PC-9 (cell line): ENCODE data around the gene MRPL49. TPM values are rescaled to one million over a fixed set of nuclear protein-coding genes. Genes with fewer than 3 reads are reported as not detected.

Experiments
- BruUV-seq: library from RNA; stranded (reverse); fragments of 400-500 nt; replicated peaks from 2 replicates; lab custom pipeline; 2021; lab: Mats Ljungman, UMichigan
- CTCF ChIA-PET: fragments of 300-600 bp; sonication (Branson Sonifier 250); formaldehyde crosslinking; loops from one replicate; lab custom pipeline; 2022; ENCODE audit warnings: antibody characterized with exemption; lab: Charles Lee
- POLR2A ChIA-PET: fragments of 300-600 bp; sonication (Branson Sonifier 250); formaldehyde crosslinking; loops from one replicate; lab custom pipeline; 2022; ENCODE audit warnings: antibody characterized with exemption; ENCODE audit not compliant: unreplicated experiment; lab: Charles Lee
- DNase-seq, 2 experiments: peaks; one replicate each; pipeline versions ENCODE4 v3.0.0 to v3.0.0-alpha.2; 2015 to 2022; ENCODE audit warnings: mixed read lengths in 1 of 2
- H2AFZ ChIP-seq: fragments of 200-600 bp; sonication (generic); 2 replicates; pipeline ENCODE4 v1.8.1; 2017; ENCODE audit warnings: antibody characterized with exemption
- H3F3A ChIP-seq: fragments of 200-600 bp; sonication (generic); 2 replicates; pipeline ENCODE4 v1.8.1; 2017; ENCODE audit warnings: antibody characterized with exemption, mild to moderate bottlenecking, low read depth; ENCODE audit not compliant: insufficient read depth
- H3K27ac ChIP-seq: fragments of 200-600 bp; sonication (generic); 2 replicates; pipeline ENCODE4 v1.6.1; 2016; ENCODE audit warnings: mixed run types
- H3K27me3 ChIP-seq: fragments of 200-600 bp; sonication (generic); 2 replicates; pipeline ENCODE4 v1.6.1; 2016; ENCODE audit warnings: low read depth, mixed run types; ENCODE audit not compliant: insufficient read depth
- H3K36me3 ChIP-seq: fragments of 200-600 bp; sonication (generic); 2 replicates; pipeline ENCODE4 v1.6.1; 2016; ENCODE audit warnings: low read depth, mixed run types
- H3K4me1 ChIP-seq: fragments of 200-600 bp; sonication (generic); replicated peaks from 2 replicates; pipeline ENCODE4 v1.6.1; 2016; ENCODE audit warnings: mixed run types; ENCODE audit not compliant: insufficient read depth
- H3K4me2 ChIP-seq: fragments of 200-600 bp; sonication (generic); 2 replicates; pipeline ENCODE4 v1.6.1; 2017; ENCODE audit warnings: mixed run types
- H3K4me3 ChIP-seq: fragments of 200-600 bp; sonication (generic); 2 replicates; pipeline ENCODE4 v1.6.1; 2016; ENCODE audit warnings: mixed run types
- H3K79me2 ChIP-seq: fragments of 200-600 bp; sonication (generic); 2 replicates; pipeline ENCODE4 v1.6.1; 2017; ENCODE audit warnings: low read depth, mixed run types
- H3K9me2 ChIP-seq: fragments of 200-600 bp; sonication (generic); 2 replicates; pipeline ENCODE4 v1.8.1; 2017; ENCODE audit warnings: mild to moderate bottlenecking; ENCODE audit not compliant: insufficient read depth
- H3K9me3 ChIP-seq: fragments of 200-600 bp; sonication (generic); 2 replicates; pipeline ENCODE4 v1.8.1; 2016; ENCODE audit warnings: low read depth; ENCODE audit not compliant: insufficient read depth
- H4K20me1 ChIP-seq: fragments of 200-600 bp; sonication (generic); 2 replicates; pipeline ENCODE4 v1.8.1; 2017; ENCODE audit not compliant: insufficient read depth
- CTCF ChIP-seq: fragments of 200-600 bp; sonication (generic); conservative IDR thresholded peaks from 2 replicates; pipeline ENCODE4 v1.6.1; 2017; ENCODE audit warnings: mixed run types, antibody characterized with exemption, mild to moderate bottlenecking, moderate library complexity
- EZH2 ChIP-seq: fragments of 200-600 bp; sonication (generic); IDR thresholded peaks from 2 replicates; pipeline ENCODE4 v1.8.0; 2017; ENCODE audit warnings: antibody characterized with exemption, low read depth
- intact Hi-C: fragments of 100-400 bp; cut with micrococcal nuclease; formaldehyde crosslinking; loops from one replicate; pipeline ENCODE4 v1.10.0; 2022; ENCODE audit not compliant: unreplicated experiment
- total RNA-seq: library from RNA; stranded (reverse); gene quantifications from 2 replicates; pipeline ENCODE4 v1.2.3, GENCODE V29; 2021

The MRPL49 gene
- total RNA-seq, 1 experiment from 2014 or later = 95.0 TPM

- Histone ChIP-seq H3K9me2 (no peaks in the 10 kb centered on the region), H3K9me3 (no peaks in the 10 kb centered on the region), H3K27ac (no peak overlapping the region), H4K20me1 (no peaks in the 10 kb centered on the region), H3K36me3 (no peaks in the 10 kb centered on the region), H3K4me3 (no peak overlapping the region), H2AFZ (no peak overlapping the region), H3K79me2 (no peaks in the 10 kb centered on the region), H3K27me3 (no peaks in the 10 kb centered on the region), H3F3A (peaks cover 35% of the 10 kb centered on the region), H3K4me2 (no peak overlapping the region), H3K4me1 (peaks cover 23% of the 10 kb centered on the region)
- intact Hi-C loops = no loop called here
- BruUV-seq = no TSS peak
- TF ChIP-seq EZH2 (no peak), CTCF (no peak)
- CTCF ChIA-PET = no interaction called here
- no peak for DNase-seq
- POLR2A ChIA-PET = no interaction called here
Measured at GRCh38 chr11:65156256-65156655, 34.1 kb downstream of the MRPL49 start.

GRCh38 chr11:65156926-65157325 lies 34.8 kb downstream of the MRPL49 start:
- Histone ChIP-seq H2AFZ (no peak overlapping the region), H3K9me2 (no peaks in the 10 kb centered on the region), H3F3A (peaks cover 28% of the 10 kb centered on the region), H3K4me3 (no peak overlapping the region), H4K20me1 (no peaks in the 10 kb centered on the region), H3K9me3 (no peaks in the 10 kb centered on the region), H3K4me1 (peaks cover 16% of the 10 kb centered on the region), H3K36me3 (no peaks in the 10 kb centered on the region), H3K4me2 (no peak overlapping the region), H3K79me2 (no peaks in the 10 kb centered on the region), H3K27ac (no peak overlapping the region), H3K27me3 (no peaks in the 10 kb centered on the region)
- intact Hi-C loops = no loop called here
- no peak for DNase-seq
- CTCF ChIA-PET = no interaction called here
- no TSS peak for BruUV-seq
- POLR2A ChIA-PET = interaction anchor here (0.5 to 0.6 kb wide), 2 partner anchors 40 to 98 kb away, joined by 3 to 6 read pairs; partner anchors contain the start of gene ZNHIT2
- TF ChIP-seq CTCF (no peak), EZH2 (no peak)

DNA sequence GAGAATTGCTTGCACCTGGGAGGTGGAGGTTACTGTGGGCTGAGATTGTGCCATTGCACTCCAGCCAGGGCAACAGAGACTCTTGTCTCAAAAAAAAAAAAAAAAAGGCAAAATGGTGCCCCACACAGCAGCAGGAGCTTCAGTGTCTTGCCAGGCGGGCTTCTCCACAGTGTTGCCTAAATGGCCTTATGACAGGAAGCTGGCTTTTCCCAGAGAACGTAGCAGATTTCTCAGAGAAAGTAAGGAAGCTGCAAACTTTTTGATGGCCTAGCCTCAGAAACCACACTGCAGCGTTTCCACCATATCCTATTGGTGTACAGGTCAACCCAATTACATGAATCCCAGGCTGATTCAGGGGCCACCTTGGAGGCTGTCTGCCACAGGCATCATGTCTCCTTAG lies 35.2 kb downstream of the MRPL49 start:
- H3K4me3 ChIP-seq = no peak overlapping the region
- no TSS peak for BruUV-seq
- TF ChIP-seq CTCF (no peak), EZH2 (no peak)
- H3K9me2 ChIP-seq = no peaks in the 10 kb centered on the region
- POLR2A ChIA-PET = interaction anchor here (0.5 to 0.6 kb wide), 2 partner anchors 40 to 97 kb away, joined by 3 to 6 read pairs; partner anchors contain the start of gene ZNHIT2
- H2AFZ ChIP-seq = no peak overlapping the region
- no peaks in the 10 kb centered on the region for H3K27me3 ChIP-seq
- DNase-seq = no peak
- no peak overlapping the region for H3K4me2 ChIP-seq
- peaks cover 12% of the 10 kb centered on the region for H3K4me1 ChIP-seq
- H3K79me2 ChIP-seq = no peaks in the 10 kb centered on the region
- intact Hi-C loops = no loop called here
- no peaks in the 10 kb centered on the region for H3K36me3 ChIP-seq
- CTCF ChIA-PET = interaction anchor here (0.6 kb wide), 1 partner anchor 88 kb away, joined by 4 read pairs; no protein-coding TSS in a partner anchor
- H3K27ac ChIP-seq = no peak overlapping the region
- peaks cover 24% of the 10 kb centered on the region for H3F3A ChIP-seq
- no peaks in the 10 kb centered on the region for H4K20me1 ChIP-seq
- no peaks in the 10 kb centered on the region for H3K9me3 ChIP-seq
